Panc1 (cell line): ENCODE results near the gene PPDPF. TPM values are rescaled to one million over a fixed set of nuclear protein-coding genes. Genes with fewer than 3 reads are reported as not detected.
A peak's percentile ranks its signal among the peaks of the same experiment; 100 is the strongest.

Source experiments
- ATAC-seq: fragments of 200-7000 bp; cut with Tn5 transposase; 2 replicates; pipeline ENCODE4 v1.9.1; 2020; ENCODE audit warnings: mild to moderate bottlenecking, moderate library complexity
- BruUV-seq: library from RNA; stranded (reverse); fragments of 400-500 nt; replicated peaks from 2 replicates; lab custom pipeline; 2021; lab: Mats Ljungman, UMichigan
- CTCF ChIA-PET: fragments of 300-600 bp; sonication (Branson Sonifier 250); formaldehyde crosslinking; loops from one replicate; lab custom pipeline; 2022; ENCODE audit warnings: antibody characterized with exemption; lab: Charles Lee
- POLR2A ChIA-PET: fragments of 300-600 bp; sonication (Branson Sonifier 250); formaldehyde crosslinking; loops from one replicate; lab custom pipeline; 2022; ENCODE audit warnings: antibody characterized with exemption; lab: Charles Lee
- DNase-seq: peaks from one replicate; pipeline ENCODE4 v3.0.0-alpha.2; 2010; ENCODE audit warnings: low read depth, low spot score
- H3K27ac ChIP-seq: 2 replicates; pipeline ENCODE4 v1.5.1; 2011; ENCODE audit warnings: mild to moderate bottlenecking, low read length, inconsistent platforms
- H3K27me3 ChIP-seq: fragments of 200-500 bp; sonication (Bioruptor generic); 2 replicates; pipeline ENCODE4 v1.6.0; 2014; ENCODE audit warnings: low read length, inconsistent platforms; ENCODE audit not compliant: control insufficient read depth, insufficient read depth
- H3K36me3 ChIP-seq: fragments of 200-500 bp; sonication (Bioruptor generic); 2 replicates; pipeline ENCODE4 v1.5.1; 2014; ENCODE audit warnings: inconsistent platforms, mild to moderate bottlenecking, low read length, moderate library complexity; ENCODE audit not compliant: control insufficient read depth, insufficient read depth
- H3K4me1 ChIP-seq: 2 replicates; pipeline ENCODE4 v1.5.1; 2011; ENCODE audit warnings: inconsistent platforms, mild to moderate bottlenecking, low read length, moderate library complexity; ENCODE audit not compliant: control insufficient read depth, insufficient read depth
- H3K4me3 ChIP-seq, 2 experiments: 2 replicates each; pipeline ENCODE4 v1.5.1; 2011 to 2012; ENCODE audit warnings: low read depth in 2 of 2, low read length in 2 of 2, mild to moderate bottlenecking in 2 of 2, inconsistent platforms in 1 of 2, moderate library complexity in 1 of 2
- H3K9me3 ChIP-seq: fragments of 200-500 bp; sonication (Bioruptor generic); 2 replicates; pipeline ENCODE4 v1.5.1; 2014; ENCODE audit warnings: low read depth, mild to moderate bottlenecking, inconsistent platforms, low read length, moderate library complexity; ENCODE audit not compliant: control insufficient read depth, insufficient read depth
- CTCF ChIP-seq: fragments of 450-650 bp; IDR thresholded peaks from 2 replicates; pipeline ENCODE4 v1.5.1; 2017; ENCODE audit warnings: mild to moderate bottlenecking
- POLR2AphosphoS5 ChIP-seq: IDR thresholded peaks from 2 replicates; pipeline ENCODE4 v1.6.1; 2012; ENCODE audit warnings: mild to moderate bottlenecking, low read depth, low read length, moderate library complexity
- REST ChIP-seq, 2 experiments: IDR thresholded peaks; 2 replicates each; pipeline ENCODE4 v1.6.1; 2011 to 2012; ENCODE audit warnings: low read depth in 2 of 2, control low read depth in 1 of 2, low read length in 1 of 2, mild to moderate bottlenecking in 1 of 2, moderate library complexity in 1 of 2; ENCODE audit not compliant: insufficient read depth in 1 of 2
- SIN3A ChIP-seq: IDR thresholded peaks from 2 replicates; pipeline ENCODE4 v1.6.1; 2012; ENCODE audit warnings: low read depth, mild to moderate bottlenecking, low read length, moderate library complexity, borderline replicate concordance; ENCODE audit not compliant: insufficient read depth
- TCF7L2 ChIP-seq: IDR thresholded peaks from 2 replicates; pipeline ENCODE4 v1.6.1; 2011; ENCODE audit warnings: mild to moderate bottlenecking, low read depth, low read length, inconsistent platforms
- in situ Hi-C: cut with HindIII; loops from 2 replicates; pipeline ENCODE4 v1.10.0; 2016; ENCODE audit warnings: low sequenced_read_pairs, low pct_unique_long_range_greater_than_20kb
- intact Hi-C: fragments of 100-400 bp; cut with micrococcal nuclease; formaldehyde crosslinking; loops from one replicate; pipeline ENCODE4 v1.10.0; 2022; ENCODE audit not compliant: unreplicated experiment
- total RNA-seq: library from RNA; stranded (reverse); gene quantifications from one replicate; pipeline ENCODE4 v1.2.1, GENCODE V29; 2021; ENCODE audit not compliant: unreplicated experiment

Gene PPDPF
- total RNA-seq, 1 experiment from 2014 or later: 241 TPM

DNA sequence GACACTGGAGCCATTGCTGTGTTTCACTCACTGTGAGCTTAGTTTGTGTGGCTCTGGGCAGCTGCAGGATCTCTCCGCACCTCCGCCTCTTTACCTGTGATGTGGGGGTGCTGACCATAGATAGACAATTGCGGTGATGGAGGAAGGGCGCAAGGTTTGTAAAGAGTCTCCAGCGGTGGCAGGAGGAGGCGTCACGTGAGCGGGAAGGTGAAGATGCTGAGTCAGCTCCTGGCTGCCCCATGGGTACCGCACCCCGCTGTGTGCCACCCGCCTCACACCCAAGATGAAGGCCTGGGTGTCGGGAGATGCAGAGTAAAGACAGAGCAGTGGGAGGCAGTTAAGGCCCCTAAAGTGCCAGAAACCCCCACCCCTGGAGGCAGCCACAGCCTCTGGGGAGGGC is 39.1 kb upstream of the PPDPF start:
- Histone ChIP-seq H3K27ac (no peak overlapping the region), H3K4me3 (no peak overlapping the region), H3K27me3 (no peaks in the 10 kb centered on the region), H3K36me3 (no peaks in the 10 kb centered on the region), H3K9me3 (no peaks in the 10 kb centered on the region), H3K4me1 (peaks cover 20% of the 10 kb centered on the region)
- intact Hi-C loops: no loop called here
- no TSS peak for BruUV-seq
- CTCF ChIA-PET: interaction anchor here (0.9 kb wide), 1 partner anchor 40 kb away, joined by 9 read pairs; no protein-coding TSS in a partner anchor
- in situ Hi-C loops: no loop called here
- DNase-seq (no peak), ATAC-seq (no peak)
- POLR2A ChIA-PET: no interaction called here
- TF ChIP-seq SIN3A: no peak
- TF ChIP-seq REST (IDR thresholded peaks at IDR 0.05; ENCODE audit: insufficient read depth in 1 of 2, low read depth in 2 of 2, low read length in 1 of 2): no peak
- TF ChIP-seq CTCF: no peak

- DNase-seq: no peak
- no peaks in the 10 kb centered on the region for H3K36me3 ChIP-seq
- no peaks in the 10 kb centered on the region for H3K27me3 ChIP-seq
- peaks cover 20% of the 10 kb centered on the region for H3K4me1 ChIP-seq
- intact Hi-C loops: no loop called here
- no peak overlapping the region for H3K27ac ChIP-seq
- H3K9me3 ChIP-seq: no peaks in the 10 kb centered on the region
- ChIA-PET CTCF (interaction anchor here (0.9 kb wide), 1 partner anchor 39 kb away, joined by 9 read pairs; no protein-coding TSS in a partner anchor), POLR2A (no interaction called here)
- BruUV-seq: no TSS peak
- TF ChIP-seq REST (IDR thresholded peaks at IDR 0.05; ENCODE audit: insufficient read depth in 1 of 2, low read depth in 2 of 2, low read length in 1 of 2) (no peak), SIN3A (no peak), POLR2AphosphoS5 (no peak), TCF7L2 (no peak)
- in situ Hi-C loops: no loop called here
- H3K4me3 ChIP-seq: no peak overlapping the region
- 0 out of 2 replicates have a peak, but pooled peaks have one; percentile 12 for ATAC-seq
Measured at GRCh38 chr20:63482021-63482587, 38.5 kb upstream of the PPDPF start.
